GM20000 (cell line): ENCODE measurements around the gene FAM83B.
"Not testable (repeated sequence)": the region's sequence is repeated elsewhere in the genome, so short reads cannot be mapped to it uniquely, and the experiment has no call there.

Experiments
- DNase-seq: peaks from one replicate; pipeline ENCODE4 v3.0.0; 2012; ENCODE audit warnings: low spot score
- TF ChIP-seq, protein P1 (sequence below): IDR thresholded peaks from 2 replicates; pipeline ENCODE4 v1.5.1; 2012; ENCODE audit warnings: mild to moderate bottlenecking, control low read depth; ENCODE audit errors: extremely low read depth, missing control alignments

FAM83B gene, protein sequence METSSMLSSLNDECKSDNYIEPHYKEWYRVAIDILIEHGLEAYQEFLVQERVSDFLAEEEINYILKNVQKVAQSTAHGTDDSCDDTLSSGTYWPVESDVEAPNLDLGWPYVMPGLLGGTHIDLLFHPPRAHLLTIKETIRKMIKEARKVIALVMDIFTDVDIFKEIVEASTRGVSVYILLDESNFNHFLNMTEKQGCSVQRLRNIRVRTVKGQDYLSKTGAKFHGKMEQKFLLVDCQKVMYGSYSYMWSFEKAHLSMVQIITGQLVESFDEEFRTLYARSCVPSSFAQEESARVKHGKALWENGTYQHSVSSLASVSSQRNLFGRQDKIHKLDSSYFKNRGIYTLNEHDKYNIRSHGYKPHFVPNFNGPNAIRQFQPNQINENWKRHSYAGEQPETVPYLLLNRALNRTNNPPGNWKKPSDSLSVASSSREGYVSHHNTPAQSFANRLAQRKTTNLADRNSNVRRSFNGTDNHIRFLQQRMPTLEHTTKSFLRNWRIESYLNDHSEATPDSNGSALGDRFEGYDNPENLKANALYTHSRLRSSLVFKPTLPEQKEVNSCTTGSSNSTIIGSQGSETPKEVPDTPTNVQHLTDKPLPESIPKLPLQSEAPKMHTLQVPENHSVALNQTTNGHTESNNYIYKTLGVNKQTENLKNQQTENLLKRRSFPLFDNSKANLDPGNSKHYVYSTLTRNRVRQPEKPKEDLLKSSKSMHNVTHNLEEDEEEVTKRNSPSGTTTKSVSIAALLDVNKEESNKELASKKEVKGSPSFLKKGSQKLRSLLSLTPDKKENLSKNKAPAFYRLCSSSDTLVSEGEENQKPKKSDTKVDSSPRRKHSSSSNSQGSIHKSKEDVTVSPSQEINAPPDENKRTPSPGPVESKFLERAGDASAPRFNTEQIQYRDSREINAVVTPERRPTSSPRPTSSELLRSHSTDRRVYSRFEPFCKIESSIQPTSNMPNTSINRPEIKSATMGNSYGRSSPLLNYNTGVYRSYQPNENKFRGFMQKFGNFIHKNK

DNA sequence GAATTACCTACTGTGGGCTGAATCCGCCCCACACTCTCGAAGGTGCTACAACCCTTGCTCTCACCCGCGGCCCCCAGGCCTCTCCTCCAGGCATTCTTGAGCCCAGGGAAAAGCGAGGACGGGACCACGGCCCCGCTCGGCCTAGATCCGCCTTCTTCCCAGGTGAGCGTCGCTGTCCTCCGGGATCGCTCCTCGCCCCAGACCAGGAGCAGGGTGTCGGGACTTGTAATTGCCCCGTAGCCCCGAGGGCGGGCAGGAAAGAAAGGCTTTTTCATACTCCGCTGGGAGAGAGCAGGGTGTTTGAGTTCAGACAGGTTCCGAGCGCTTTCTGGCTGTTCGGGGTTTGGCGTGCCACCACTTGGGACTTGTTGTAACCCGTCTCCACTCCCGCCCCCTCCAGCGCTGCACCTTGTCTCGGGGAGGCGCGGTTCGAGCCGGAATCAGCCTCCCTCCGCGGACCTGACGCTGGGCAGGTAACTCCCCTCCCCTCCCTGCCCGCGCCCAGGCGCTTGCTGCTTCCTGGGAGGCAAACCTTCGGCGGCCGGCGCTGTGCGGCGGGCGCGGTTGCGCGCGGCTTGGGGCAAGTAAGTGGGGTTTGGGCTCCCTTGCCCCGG lies at the start of gene FAM83B:
Gene FAM83B (plus strand): TSS at position 529 of the 614 bp plus-strand sequence. CDS start 23,476 bp downstream, outside the sequence.
- TF ChIP-seq, protein P1, sequence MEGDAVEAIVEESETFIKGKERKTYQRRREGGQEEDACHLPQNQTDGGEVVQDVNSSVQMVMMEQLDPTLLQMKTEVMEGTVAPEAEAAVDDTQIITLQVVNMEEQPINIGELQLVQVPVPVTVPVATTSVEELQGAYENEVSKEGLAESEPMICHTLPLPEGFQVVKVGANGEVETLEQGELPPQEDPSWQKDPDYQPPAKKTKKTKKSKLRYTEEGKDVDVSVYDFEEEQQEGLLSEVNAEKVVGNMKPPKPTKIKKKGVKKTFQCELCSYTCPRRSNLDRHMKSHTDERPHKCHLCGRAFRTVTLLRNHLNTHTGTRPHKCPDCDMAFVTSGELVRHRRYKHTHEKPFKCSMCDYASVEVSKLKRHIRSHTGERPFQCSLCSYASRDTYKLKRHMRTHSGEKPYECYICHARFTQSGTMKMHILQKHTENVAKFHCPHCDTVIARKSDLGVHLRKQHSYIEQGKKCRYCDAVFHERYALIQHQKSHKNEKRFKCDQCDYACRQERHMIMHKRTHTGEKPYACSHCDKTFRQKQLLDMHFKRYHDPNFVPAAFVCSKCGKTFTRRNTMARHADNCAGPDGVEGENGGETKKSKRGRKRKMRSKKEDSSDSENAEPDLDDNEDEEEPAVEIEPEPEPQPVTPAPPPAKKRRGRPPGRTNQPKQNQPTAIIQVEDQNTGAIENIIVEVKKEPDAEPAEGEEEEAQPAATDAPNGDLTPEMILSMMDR, result no peak
- no peak for DNase-seq

DNA sequence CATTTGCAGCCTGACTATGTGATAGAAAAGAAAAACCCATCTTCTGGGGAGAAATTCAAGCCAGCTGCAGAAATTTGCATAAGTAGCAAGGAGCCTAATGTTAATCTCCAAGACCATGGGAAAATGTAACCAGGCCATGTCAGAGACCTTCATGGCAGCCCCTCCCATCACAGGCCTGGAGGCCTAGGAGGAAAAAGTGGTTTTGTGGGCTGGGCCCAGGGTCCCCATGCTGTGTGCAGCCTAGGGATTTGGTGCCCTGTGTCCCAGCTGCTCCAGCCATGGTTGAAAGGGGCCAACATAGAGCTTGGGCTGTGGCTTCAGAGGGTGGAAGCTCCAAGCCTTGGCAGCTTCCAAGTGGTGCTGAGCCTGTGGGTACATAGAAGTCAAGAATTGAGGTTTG lies 49.7 kb upstream of the FAM83B start:
- not testable (repeated sequence) for DNase-seq

DNA sequence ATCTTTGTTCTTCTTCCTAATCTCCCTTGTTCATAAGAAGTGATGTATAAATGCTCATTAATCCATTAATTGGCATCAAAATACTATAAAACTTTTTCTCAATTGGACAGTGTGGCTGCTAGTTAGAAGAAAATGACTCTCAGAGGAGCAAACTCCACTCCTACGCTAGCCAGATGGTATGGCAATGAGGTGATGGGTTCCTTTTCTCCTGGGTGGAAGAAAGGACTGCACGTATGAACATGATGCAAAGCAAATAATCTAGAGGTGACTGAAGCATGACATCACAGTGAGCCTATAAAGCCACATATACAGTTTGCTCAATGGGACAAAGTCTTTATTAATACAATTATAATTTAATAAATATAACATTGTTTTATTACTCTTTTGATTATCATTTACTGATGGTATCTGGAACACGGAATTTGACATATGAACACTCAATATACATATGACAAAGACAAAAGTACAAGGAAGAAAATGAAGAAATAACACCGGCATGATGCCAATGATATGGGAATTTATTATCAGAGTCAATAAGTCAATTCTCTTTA lies 46.4 kb upstream of the FAM83B start:
- TF ChIP-seq, protein P1, result no peak
- no peak for DNase-seq

DNA sequence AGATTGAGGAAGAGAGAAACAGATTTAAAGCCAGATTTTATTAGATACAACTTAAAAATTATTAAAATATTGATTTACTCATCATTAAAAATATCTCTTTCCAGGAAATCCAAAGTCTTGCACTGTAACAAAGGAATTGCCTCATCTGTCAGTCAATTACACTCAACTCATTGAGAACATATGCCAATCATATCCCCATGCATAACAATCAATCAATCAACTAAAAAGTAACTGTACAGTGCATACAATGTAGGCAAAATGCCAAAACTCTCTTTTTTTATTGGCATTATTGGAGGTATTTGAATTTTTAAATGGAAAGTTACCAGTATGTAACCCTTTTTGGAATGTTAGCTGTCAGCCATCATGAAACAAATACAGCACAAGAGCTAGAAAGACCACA lies 45.3 kb upstream of the FAM83B start:
- TF ChIP-seq, protein P1, result no peak
- no peak for DNase-seq

DNA sequence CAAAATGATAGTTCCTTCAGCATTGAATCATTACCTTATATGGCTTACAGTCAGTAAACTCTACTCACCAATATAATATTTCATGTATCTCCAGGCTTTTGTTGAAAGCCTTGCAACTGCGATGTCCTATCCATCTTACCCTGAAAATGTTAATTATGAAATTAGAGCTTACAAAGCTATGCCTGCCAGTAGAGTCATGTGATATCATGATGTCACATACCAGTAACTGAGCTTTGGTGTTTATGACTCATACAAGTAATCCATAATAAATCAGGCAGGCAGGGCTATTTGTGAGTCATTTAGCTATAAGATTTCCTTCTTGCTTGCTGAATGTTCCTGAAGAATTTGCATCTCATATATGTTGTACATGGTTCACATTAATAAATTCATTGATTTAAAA lies 44.9 kb upstream of the FAM83B start:
- TF ChIP-seq, protein P1, result no peak
- no peak for DNase-seq

DNA sequence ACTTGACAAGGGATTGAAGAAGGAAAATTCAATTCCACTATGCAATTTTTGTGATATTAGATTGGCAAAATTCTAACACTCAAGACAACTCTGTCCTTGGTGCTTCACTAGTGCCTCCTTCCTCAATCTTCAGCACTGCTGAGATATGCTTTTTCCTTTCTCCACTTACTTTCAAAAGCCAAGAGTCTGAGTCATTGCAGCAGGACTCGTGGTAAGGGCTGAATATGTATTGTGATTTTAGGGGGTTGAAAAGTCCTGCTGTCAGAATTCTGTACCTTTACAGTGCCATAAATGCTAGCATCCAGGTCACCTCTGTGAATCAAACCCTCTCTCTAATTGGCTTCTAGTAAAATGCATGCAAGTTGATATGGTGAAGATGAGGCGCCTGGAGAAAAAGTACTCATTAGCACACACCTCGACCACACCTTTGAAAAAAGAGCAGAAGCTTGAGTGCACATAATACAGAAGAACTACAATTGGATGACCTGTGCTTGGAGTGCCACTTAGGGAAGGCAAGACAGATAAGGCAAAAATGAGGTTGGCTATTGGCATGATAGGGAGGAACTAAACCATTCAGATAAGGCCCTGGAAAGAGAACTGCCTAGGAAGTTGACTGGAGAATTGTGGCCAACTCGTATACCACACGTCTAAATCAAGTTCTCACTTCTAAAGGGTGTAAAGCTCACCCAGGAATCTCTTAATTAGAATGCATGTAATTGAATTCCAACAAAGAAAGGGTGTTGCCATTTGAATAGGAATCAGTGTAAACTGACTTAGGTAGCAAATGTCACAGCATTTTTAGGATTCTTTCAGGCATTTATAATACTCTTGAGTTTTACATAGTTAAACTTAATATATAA lies 43.6 kb upstream of the FAM83B start:
- no peak for DNase-seq
- TF ChIP-seq, protein P1, result no peak
